Measurements from ENCODE around the gene TNPO1.

The TNPO1 gene

DNA sequence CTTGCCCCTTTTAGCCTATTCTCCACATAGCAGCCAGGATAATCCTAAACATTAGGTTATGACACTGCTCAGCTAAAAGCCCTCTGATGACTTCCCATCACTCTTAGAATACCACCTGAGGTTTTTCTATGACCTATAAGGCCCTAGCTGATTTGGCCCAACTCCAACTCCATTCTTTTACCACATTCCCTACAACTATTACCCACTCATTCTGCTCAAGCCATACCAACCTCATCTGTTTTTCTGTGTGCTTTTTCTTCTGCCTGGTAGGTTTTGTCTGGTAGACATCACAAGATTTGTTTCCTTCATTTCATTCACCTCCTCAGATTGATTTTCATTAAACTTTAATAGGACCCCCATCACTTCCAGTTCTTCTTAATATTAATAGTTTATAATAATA lies 126.8 kb downstream of the TNPO1 start:
- no peak overlapping the region for H3K23ac ChIP-seq (ENCODE audit: low read depth, low read length, poor library complexity)

DNA sequence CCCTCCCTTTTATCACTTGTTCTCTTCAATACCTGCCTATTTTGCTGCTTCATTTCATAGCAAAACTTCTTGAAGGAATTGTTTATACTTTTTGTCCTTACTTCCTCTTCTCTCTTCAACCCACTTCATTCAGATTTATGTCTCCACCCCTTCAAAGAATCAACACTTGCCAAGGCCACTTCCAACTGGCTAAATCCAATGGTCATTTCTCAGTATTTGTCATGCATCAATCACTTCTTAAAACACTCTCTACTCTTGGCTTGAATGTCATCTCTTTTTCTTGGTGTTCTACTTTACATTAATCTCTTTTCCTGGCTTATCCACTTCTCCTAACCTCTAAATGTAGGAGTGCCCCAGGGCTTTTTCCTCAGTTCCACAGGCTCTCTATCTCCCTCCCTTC lies 131.0 kb downstream of the TNPO1 start:
- H3K18ac ChIP-seq (ENCODE audit: low read length) = no peak overlapping the region

More for the DNA sequence above, 126.8 kb downstream of the TNPO1 start:
- H3K4ac ChIP-seq (ENCODE audit: low read length) = no peak overlapping the region
- H4K8ac ChIP-seq (ENCODE audit: low read depth, low read length) = no peak overlapping the region
- H3K18ac ChIP-seq (ENCODE audit: low read length) = no peak overlapping the region
- no peak overlapping the region for H2AK5ac ChIP-seq (ENCODE audit: low read depth, low read length)
- no peak overlapping the region for H2BK12ac ChIP-seq (ENCODE audit: low read length)
- no peaks in the 10 kb centered on the region for H3K9me3 ChIP-seq (replicated peaks in 1 of 2; ENCODE audit: control insufficient read depth in 2 of 2, insufficient read depth in 1 of 2, low read depth in 1 of 2, low read length in 2 of 2)
- no peak overlapping the region for H3K4me2 ChIP-seq (ENCODE audit: insufficient read depth, low read length, poor library complexity, severe bottlenecking)
- H2BK120ac ChIP-seq (ENCODE audit: low read depth, low read length) = no peak overlapping the region
- H2BK15ac ChIP-seq (ENCODE audit: low read length) = no peak overlapping the region
- H3K79me1 ChIP-seq (ENCODE audit: low read depth, low read length) = no peaks in the 10 kb centered on the region
- DNase-seq (ENCODE audit: low spot score) = no peak
- H3K4me3 ChIP-seq (ENCODE audit: low read length in 2 of 2) = no peak overlapping the region
- H2AFZ ChIP-seq (ENCODE audit: low read length) = no peak overlapping the region
- no peak overlapping the region for H3K9ac ChIP-seq (ENCODE audit: low read depth, low read length, poor library complexity)
- no peaks in the 10 kb centered on the region for H3K27me3 ChIP-seq (ENCODE audit: control insufficient read depth in 3 of 3, insufficient read depth in 3 of 3, low read depth in 1 of 3, low read length in 3 of 3)
- no peak overlapping the region for H3K27ac ChIP-seq (replicated peaks; ENCODE audit: low read length)
- H3K4me1 ChIP-seq (ENCODE audit: control insufficient read depth in 2 of 2, insufficient read depth in 1 of 2, low read depth in 1 of 2, low read length in 2 of 2) = no peaks in the 10 kb centered on the region
- no peak overlapping the region for H3K14ac ChIP-seq (ENCODE audit: low read length)
- no peak overlapping the region for H2BK5ac ChIP-seq (ENCODE audit: low read length)
- no peak overlapping the region for H4K91ac ChIP-seq (ENCODE audit: low read depth, low read length, poor library complexity)
- no peaks in the 10 kb centered on the region for H3K36me3 ChIP-seq (replicated peaks in 1 of 2; ENCODE audit: control insufficient read depth in 2 of 2, insufficient read depth in 2 of 2, low read length in 2 of 2)

DNA sequence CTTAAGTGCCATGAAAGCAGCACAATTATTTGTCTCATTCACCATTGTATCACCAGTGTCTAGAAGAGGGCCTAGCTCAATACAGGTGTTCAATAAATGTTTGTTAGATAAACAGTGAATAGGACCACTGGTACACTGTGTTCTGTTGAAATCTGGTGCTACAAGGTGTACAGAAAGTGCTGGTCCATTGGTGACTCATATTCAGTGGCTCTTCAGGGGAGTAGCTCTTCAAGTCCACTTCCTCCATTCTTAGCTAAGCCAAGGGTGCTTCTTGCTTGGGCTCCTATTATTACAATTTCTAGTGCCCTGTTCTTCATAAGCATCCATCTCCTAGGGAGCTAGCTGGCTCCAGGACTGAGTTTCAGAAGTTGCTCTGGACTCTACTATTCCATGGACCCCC lies 133.0 kb downstream of the TNPO1 start:
- no peak overlapping the region for H2AFZ ChIP-seq (ENCODE audit: low read length)
- no peaks in the 10 kb centered on the region for H3K36me3 ChIP-seq (replicated peaks in 1 of 2; ENCODE audit: control insufficient read depth in 2 of 2, insufficient read depth in 2 of 2, low read length in 2 of 2)
- H3K9me3 ChIP-seq (replicated peaks in 1 of 2; ENCODE audit: control insufficient read depth in 2 of 2, insufficient read depth in 1 of 2, low read depth in 1 of 2, low read length in 2 of 2) = no peaks in the 10 kb centered on the region
- no peak overlapping the region for H2BK5ac ChIP-seq (ENCODE audit: low read length)
- DNase-seq (ENCODE audit: low spot score) = no peak
- no peak overlapping the region for H3K14ac ChIP-seq (ENCODE audit: low read length)
- no peak overlapping the region for H2BK12ac ChIP-seq (ENCODE audit: low read length)
- H3K9ac ChIP-seq (ENCODE audit: low read depth, low read length, poor library complexity) = no peak overlapping the region
- H4K91ac ChIP-seq (ENCODE audit: low read depth, low read length, poor library complexity) = no peak overlapping the region
- no peaks in the 10 kb centered on the region for H3K27me3 ChIP-seq (ENCODE audit: control insufficient read depth in 3 of 3, insufficient read depth in 3 of 3, low read depth in 1 of 3, low read length in 3 of 3)
- no peak overlapping the region for H4K8ac ChIP-seq (ENCODE audit: low read depth, low read length)
- no peak overlapping the region for H2BK15ac ChIP-seq (ENCODE audit: low read length)
- no peaks in the 10 kb centered on the region for H3K79me1 ChIP-seq (ENCODE audit: low read depth, low read length)
- no peaks in the 10 kb centered on the region for H3K4me1 ChIP-seq (ENCODE audit: control insufficient read depth in 2 of 2, insufficient read depth in 1 of 2, low read depth in 1 of 2, low read length in 2 of 2)
- H3K23ac ChIP-seq (ENCODE audit: low read depth, low read length, poor library complexity) = no peak overlapping the region
- no peak overlapping the region for H3K27ac ChIP-seq (replicated peaks; ENCODE audit: low read length)
- H2AK5ac ChIP-seq (ENCODE audit: low read depth, low read length) = no peak overlapping the region
- H2BK120ac ChIP-seq (ENCODE audit: low read depth, low read length) = no peak overlapping the region
- no peak overlapping the region for H3K4me2 ChIP-seq (ENCODE audit: insufficient read depth, low read length, poor library complexity, severe bottlenecking)
- no peak overlapping the region for H3K4ac ChIP-seq (ENCODE audit: low read length)
- no peak overlapping the region for H3K4me3 ChIP-seq (ENCODE audit: low read length in 2 of 2)
- no peak overlapping the region for H3K18ac ChIP-seq (ENCODE audit: low read length)

More for the DNA sequence above, 131.0 kb downstream of the TNPO1 start:
- Histone ChIP-seq H3K14ac (ENCODE audit: low read length) (no peak overlapping the region), H3K4me1 (ENCODE audit: control insufficient read depth in 2 of 2, insufficient read depth in 1 of 2, low read depth in 1 of 2, low read length in 2 of 2) (no peaks in the 10 kb centered on the region), H3K4me3 (ENCODE audit: low read length in 2 of 2) (no peak overlapping the region), H4K91ac (ENCODE audit: low read depth, low read length, poor library complexity) (no peak overlapping the region), H2AFZ (ENCODE audit: low read length) (no peak overlapping the region), H3K4me2 (ENCODE audit: insufficient read depth, low read length, poor library complexity, severe bottlenecking) (no peak overlapping the region), H4K8ac (ENCODE audit: low read depth, low read length) (no peak overlapping the region), H3K27me3 (ENCODE audit: control insufficient read depth in 3 of 3, insufficient read depth in 3 of 3, low read depth in 1 of 3, low read length in 3 of 3) (no peaks in the 10 kb centered on the region), H2BK15ac (ENCODE audit: low read length) (no peak overlapping the region), H2BK12ac (ENCODE audit: low read length) (no peak overlapping the region), H2BK5ac (ENCODE audit: low read length) (no peak overlapping the region), H2AK5ac (ENCODE audit: low read depth, low read length) (no peak overlapping the region), H3K9ac (ENCODE audit: low read depth, low read length, poor library complexity) (no peak overlapping the region), H3K9me3 (replicated peaks in 1 of 2; ENCODE audit: control insufficient read depth in 2 of 2, insufficient read depth in 1 of 2, low read depth in 1 of 2, low read length in 2 of 2) (no peaks in the 10 kb centered on the region), H3K36me3 (replicated peaks in 1 of 2; ENCODE audit: control insufficient read depth in 2 of 2, insufficient read depth in 2 of 2, low read length in 2 of 2) (no peaks in the 10 kb centered on the region), H2BK120ac (ENCODE audit: low read depth, low read length) (no peak overlapping the region), H3K27ac (replicated peaks; ENCODE audit: low read length) (no peak overlapping the region), H3K23ac (ENCODE audit: low read depth, low read length, poor library complexity) (no peak overlapping the region), H3K79me1 (ENCODE audit: low read depth, low read length) (no peaks in the 10 kb centered on the region), H3K4ac (ENCODE audit: low read length) (no peak overlapping the region)
- no peak for DNase-seq (ENCODE audit: low spot score)

DNA sequence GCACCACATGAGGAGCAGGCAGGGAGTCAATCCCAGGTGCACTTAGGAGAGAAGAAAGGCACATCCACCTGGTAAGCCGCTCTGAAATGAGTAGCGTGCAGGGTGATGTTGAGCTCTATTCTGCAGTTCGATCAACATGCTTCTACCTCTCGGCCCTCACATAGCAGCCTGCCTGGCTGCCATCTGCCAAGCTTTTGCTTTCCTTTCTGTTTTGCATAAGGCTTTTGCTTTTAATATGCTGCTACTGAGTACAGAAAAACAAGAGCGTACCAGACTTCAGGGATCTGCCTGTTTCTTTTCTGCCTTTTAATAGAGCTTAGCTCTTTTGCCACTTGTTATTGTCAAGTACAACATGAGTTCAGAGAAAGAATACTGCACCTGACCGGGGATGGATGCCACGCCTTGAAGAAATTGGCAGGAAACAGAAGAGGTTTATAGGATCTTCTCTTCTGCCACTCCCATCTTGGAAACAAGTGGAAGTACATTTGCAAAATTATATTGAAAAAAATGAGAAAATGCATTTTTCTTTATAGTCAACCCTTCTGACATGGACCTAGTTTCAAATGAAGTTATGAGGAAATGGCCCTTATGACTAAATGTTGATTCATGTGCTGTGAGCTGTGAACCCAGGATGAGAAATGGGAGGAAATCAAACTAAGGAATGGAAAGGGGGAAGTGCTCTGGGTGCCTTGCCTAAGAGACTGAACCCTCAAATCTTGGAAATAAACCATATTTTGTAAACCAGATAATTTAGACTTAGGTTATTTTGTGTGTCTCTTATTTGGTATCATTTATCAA lies 135.4 kb downstream of the TNPO1 start:
- Histone ChIP-seq H3K79me1 (ENCODE audit: low read depth, low read length) (peaks cover 2% of the 10 kb centered on the region), H4K8ac (ENCODE audit: low read depth, low read length) (no peak overlapping the region), H3K27ac (replicated peaks; ENCODE audit: low read length) (no peak overlapping the region), H3K9ac (ENCODE audit: low read depth, low read length, poor library complexity) (no peak overlapping the region), H2BK12ac (ENCODE audit: low read length) (no peak overlapping the region), H2AK5ac (ENCODE audit: low read depth, low read length) (no peak overlapping the region), H2BK120ac (ENCODE audit: low read depth, low read length) (no peak overlapping the region), H3K18ac (ENCODE audit: low read length) (no peak overlapping the region), H3K9me3 (replicated peaks in 1 of 2; ENCODE audit: control insufficient read depth in 2 of 2, insufficient read depth in 1 of 2, low read depth in 1 of 2, low read length in 2 of 2) (no peaks in the 10 kb centered on the region), H3K4ac (ENCODE audit: low read length) (no peak overlapping the region), H3K14ac (ENCODE audit: low read length) (no peak overlapping the region), H3K4me2 (ENCODE audit: insufficient read depth, low read length, poor library complexity, severe bottlenecking) (no peak overlapping the region), H3K36me3 (replicated peaks in 1 of 2; ENCODE audit: control insufficient read depth in 2 of 2, insufficient read depth in 2 of 2, low read length in 2 of 2) (no peaks in the 10 kb centered on the region), H2BK5ac (ENCODE audit: low read length) (no peak overlapping the region), H4K91ac (ENCODE audit: low read depth, low read length, poor library complexity) (no peak overlapping the region), H2AFZ (ENCODE audit: low read length) (no peak overlapping the region), H3K4me3 (ENCODE audit: low read length in 2 of 2) (no peak overlapping the region), H3K23ac (ENCODE audit: low read depth, low read length, poor library complexity) (no peak overlapping the region), H3K4me1 (ENCODE audit: control insufficient read depth in 2 of 2, insufficient read depth in 1 of 2, low read depth in 1 of 2, low read length in 2 of 2) (peaks cover 0 to 2% of the 10 kb centered on the region in 2 donors), H3K27me3 (ENCODE audit: control insufficient read depth in 3 of 3, insufficient read depth in 3 of 3, low read depth in 1 of 3, low read length in 3 of 3) (no peaks in the 10 kb centered on the region), H2BK15ac (ENCODE audit: low read length) (no peak overlapping the region)
- WGBS, 2 donors (ENCODE audit: extremely low coverage in 2 of 2, insufficient read length in 2 of 2, insufficient replicate concordance in 1 of 2) = no CpG with 5 or more reads among the region's 7 CpGs
- no peak for DNase-seq (ENCODE audit: low spot score)

All from neuronal stem cell (in vitro differentiated cells).